SK-N-MC (cell line): ENCODE measurements around the gene YWHAB.

Experiments
- EZH2 ChIP-seq: fragments of 200-600 bp; sonication (generic); IDR thresholded peaks from one replicate; pipeline ENCODE4 v1.6.1; 2017; ENCODE audit warnings: antibody characterized with exemption
- FOXP2 ChIP-seq: optimal IDR thresholded peaks from 2 replicates; pipeline ENCODE3; 2011; ENCODE audit warnings: mild to moderate bottlenecking, moderate library complexity; ENCODE audit not compliant: insufficient read depth; ENCODE audit errors: extremely low read length, control extremely low read depth
- POLR2AphosphoS5 ChIP-seq: IDR thresholded peaks from 2 replicates; pipeline ENCODE4 v1.6.1; 2012; ENCODE audit warnings: mild to moderate bottlenecking, low read depth, low read length, borderline replicate concordance

GRCh38 chr20:44891826-44892225 lies 6.3 kb downstream of the YWHAB start:
- TF ChIP-seq EZH2 (no peak), POLR2AphosphoS5 (no peak), FOXP2 (no peak)
